NCI-H2081 treated with DMSO at 0.1 percent for 48 hours (cell line): ENCODE data around the gene PHKG1.
A peak's percentile ranks its signal among the peaks of the same experiment; 100 is the strongest.
"Not testable (repeated sequence)": the region's sequence is repeated elsewhere in the genome, so short reads cannot be mapped to it uniquely, and the experiment has no call there.

Experiments used
- DNase-seq: peaks from one replicate; lab custom pipeline; 2025; lab: John Stamatoyannopoulos, UW

Gene PHKG1

GRCh38 chr7:56092789-56093531, at the start of gene PHKG1:
Gene PHKG1, minus strand, starts transcription at chr7:56092952. Its CDS starts 4,011 bp downstream, at chr7:56088941.
- peak; percentile 48 for DNase-seq

- not testable (repeated sequence) for DNase-seq
Observed at GRCh38 chr7:56131062-56131461, 38.3 kb upstream of the PHKG1 start.

- DNase-seq: no peak
Observed at GRCh38 chr7:56127241-56127975, 34.7 kb upstream of the PHKG1 start.

- no peak for DNase-seq
Observed at GRCh38 chr7:56125831-56126230, 33.1 kb upstream of the PHKG1 start.

GRCh38 chr7:56124981-56125380, 32.2 kb upstream of the PHKG1 start:
- no peak for DNase-seq

- no peak for DNase-seq
Observed at GRCh38 chr7:56121440-56121839, 28.7 kb upstream of the PHKG1 start.

- DNase-seq: no peak
Observed at GRCh38 chr7:56115852-56116538, 23.2 kb upstream of the PHKG1 start, which contains the start of gene NUPR2. Gene NUPR2, minus strand, starts transcription at chr7:56116417. Its CDS starts 103 bp downstream, at chr7:56116314.

GRCh38 chr7:56112244-56112643, 19.5 kb upstream of the PHKG1 start:
- DNase-seq: not testable (repeated sequence)

- DNase-seq: no peak
Observed at GRCh38 chr7:56110611-56111010, 17.9 kb upstream of the PHKG1 start.

GRCh38 chr7:56107954-56108258, 15.2 kb upstream of the PHKG1 start:
- no peak for DNase-seq

- peak; percentile 99 for DNase-seq
Observed at GRCh38 chr7:56106108-56107073, 13.6 kb upstream of the PHKG1 start, which contains the start of gene CHCHD2. Gene CHCHD2, minus strand, starts transcription at chr7:56106476. Its CDS starts 63 bp downstream, at chr7:56106413.

- DNase-seq: no peak
Observed at GRCh38 chr7:56105508-56105907, 12.8 kb upstream of the PHKG1 start.

- DNase-seq: not testable (repeated sequence)
Observed at GRCh38 chr7:56104138-56104537, 11.4 kb upstream of the PHKG1 start.

GRCh38 chr7:56099653-56100052, 6.9 kb upstream of the PHKG1 start:
- DNase-seq: no peak

GRCh38 chr7:56098187-56099008, 5.6 kb upstream of the PHKG1 start:
- DNase-seq: not testable (repeated sequence)

GRCh38 chr7:56097700-56098099, 4.9 kb upstream of the PHKG1 start:
- no peak for DNase-seq

GRCh38 chr7:56092388-56092787, 364 bp downstream of the PHKG1 start:
- not testable (repeated sequence) for DNase-seq

- no peak for DNase-seq
Observed at GRCh38 chr7:56091591-56091990, 1.2 kb downstream of the PHKG1 start.

- DNase-seq: no peak
Observed at GRCh38 chr7:56087445-56087844, 5.3 kb downstream of the PHKG1 start.

GRCh38 chr7:56086761-56087160, 6.0 kb downstream of the PHKG1 start:
- DNase-seq: no peak
